A673 (cell line): ENCODE data around the gene SERINC3. TPM values are rescaled to one million over a fixed set of nuclear protein-coding genes. Genes with fewer than 3 reads are reported as not detected.

Experiments used
- BruUV-seq: library from RNA; stranded (reverse); fragments of 400-500 nt; replicated peaks from 2 replicates; lab custom pipeline; 2021; lab: Mats Ljungman, UMichigan
- CTCF ChIA-PET: fragments of 300-600 bp; sonication (Branson Sonifier 250); formaldehyde crosslinking; loops from one replicate; lab custom pipeline; 2022; ENCODE audit warnings: antibody characterized with exemption; lab: Charles Lee
- POLR2A ChIA-PET: fragments of 300-600 bp; sonication (Branson Sonifier 250); formaldehyde crosslinking; loops from one replicate; lab custom pipeline; 2022; ENCODE audit warnings: antibody characterized with exemption; ENCODE audit not compliant: low non-redundant PET; lab: Charles Lee
- DNase-seq: peaks from one replicate; pipeline ENCODE4 v3.0.0-alpha.2; 2015; ENCODE audit warnings: low spot score
- H3K27ac ChIP-seq: fragments of 200-600 bp; sonication (generic); 2 replicates; pipeline ENCODE4 v1.5.1; 2016; ENCODE audit warnings: mixed run types, low read depth, mild to moderate bottlenecking, mixed read lengths, antibody characterized with exemption, low read length; ENCODE audit not compliant: poor library complexity, severe bottlenecking
- H3K27me3 ChIP-seq: fragments of 200-600 bp; sonication (generic); replicated peaks from 2 replicates; pipeline ENCODE4 v1.6.1; 2017; ENCODE audit warnings: mixed run types, low read depth, mild to moderate bottlenecking, mixed read lengths, antibody characterized with exemption, low read length; ENCODE audit not compliant: insufficient read depth, poor library complexity
- H3K36me3 ChIP-seq: fragments of 200-600 bp; sonication (generic); 2 replicates; pipeline ENCODE4 v1.6.1; 2016; ENCODE audit warnings: mixed run types, mild to moderate bottlenecking, mixed read lengths, antibody characterized with exemption, low read length; ENCODE audit not compliant: insufficient read depth, poor library complexity, severe bottlenecking
- H3K4me1 ChIP-seq: fragments of 200-600 bp; sonication (generic); 2 replicates; pipeline ENCODE4 v1.6.1; 2017; ENCODE audit warnings: mixed run types, mild to moderate bottlenecking, mixed read lengths, antibody characterized with exemption, low read length; ENCODE audit not compliant: insufficient read depth, poor library complexity, severe bottlenecking
- H3K4me3 ChIP-seq: fragments of 200-600 bp; sonication (generic); 2 replicates; pipeline ENCODE4 v1.5.1; 2016; ENCODE audit warnings: low read depth, mixed run types, mild to moderate bottlenecking, mixed read lengths, low read length; ENCODE audit not compliant: poor library complexity, severe bottlenecking
- H3K9me3 ChIP-seq: fragments of 200-600 bp; sonication (generic); 2 replicates; pipeline ENCODE4 v1.6.1; 2016; ENCODE audit warnings: mixed run types, low read depth, mild to moderate bottlenecking, mixed read lengths, antibody characterized with exemption, low read length; ENCODE audit not compliant: poor library complexity, severe bottlenecking
- EZH2 ChIP-seq: fragments of 200-600 bp; sonication (generic); IDR thresholded peaks from 2 replicates; pipeline ENCODE4 v1.6.1; 2017; ENCODE audit warnings: borderline replicate concordance, low read depth, mild to moderate bottlenecking, mixed read lengths, antibody characterized with exemption, low read length; ENCODE audit not compliant: poor library complexity, severe bottlenecking
- intact Hi-C: fragments of 100-400 bp; cut with micrococcal nuclease; formaldehyde crosslinking; loops from one replicate; pipeline ENCODE4 v1.10.0; 2022; ENCODE audit not compliant: unreplicated experiment
- total RNA-seq: library from RNA; stranded (reverse); gene quantifications from 2 replicates; pipeline ENCODE4 v1.2.3, GENCODE V29; 2021
- TF ChIP-seq, protein P1 (sequence below): fragments of 300-800, 200-600 bp; sonication (generic); conservative IDR thresholded peaks from 2 replicates; pipeline ENCODE4 v1.5.1; 2017; ENCODE audit warnings: low read depth, mild to moderate bottlenecking, antibody characterized with exemption, low read length, moderate library complexity, mixed read lengths

Gene SERINC3
- total RNA-seq, 1 experiment from 2014 or later = 50.5 TPM

- intact Hi-C loops = no loop called here
- H3K4me1 ChIP-seq = no peaks in the 10 kb centered on the region
- no TSS peak for BruUV-seq
- no peak overlapping the region for H3K27ac ChIP-seq
- CTCF ChIA-PET = no interaction called here
- TF ChIP-seq EZH2 = no peak
- TF ChIP-seq, protein P1, sequence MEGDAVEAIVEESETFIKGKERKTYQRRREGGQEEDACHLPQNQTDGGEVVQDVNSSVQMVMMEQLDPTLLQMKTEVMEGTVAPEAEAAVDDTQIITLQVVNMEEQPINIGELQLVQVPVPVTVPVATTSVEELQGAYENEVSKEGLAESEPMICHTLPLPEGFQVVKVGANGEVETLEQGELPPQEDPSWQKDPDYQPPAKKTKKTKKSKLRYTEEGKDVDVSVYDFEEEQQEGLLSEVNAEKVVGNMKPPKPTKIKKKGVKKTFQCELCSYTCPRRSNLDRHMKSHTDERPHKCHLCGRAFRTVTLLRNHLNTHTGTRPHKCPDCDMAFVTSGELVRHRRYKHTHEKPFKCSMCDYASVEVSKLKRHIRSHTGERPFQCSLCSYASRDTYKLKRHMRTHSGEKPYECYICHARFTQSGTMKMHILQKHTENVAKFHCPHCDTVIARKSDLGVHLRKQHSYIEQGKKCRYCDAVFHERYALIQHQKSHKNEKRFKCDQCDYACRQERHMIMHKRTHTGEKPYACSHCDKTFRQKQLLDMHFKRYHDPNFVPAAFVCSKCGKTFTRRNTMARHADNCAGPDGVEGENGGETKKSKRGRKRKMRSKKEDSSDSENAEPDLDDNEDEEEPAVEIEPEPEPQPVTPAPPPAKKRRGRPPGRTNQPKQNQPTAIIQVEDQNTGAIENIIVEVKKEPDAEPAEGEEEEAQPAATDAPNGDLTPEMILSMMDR = no peak
- no peak for DNase-seq
- no peak overlapping the region for H3K4me3 ChIP-seq
- no peaks in the 10 kb centered on the region for H3K27me3 ChIP-seq
- H3K36me3 ChIP-seq = peaks cover 41% of the 10 kb centered on the region
- no peaks in the 10 kb centered on the region for H3K9me3 ChIP-seq
- POLR2A ChIA-PET = no interaction called here
Measured at GRCh38 chr20:44495802-44496481, 25.9 kb downstream of the SERINC3 start.

DNA sequence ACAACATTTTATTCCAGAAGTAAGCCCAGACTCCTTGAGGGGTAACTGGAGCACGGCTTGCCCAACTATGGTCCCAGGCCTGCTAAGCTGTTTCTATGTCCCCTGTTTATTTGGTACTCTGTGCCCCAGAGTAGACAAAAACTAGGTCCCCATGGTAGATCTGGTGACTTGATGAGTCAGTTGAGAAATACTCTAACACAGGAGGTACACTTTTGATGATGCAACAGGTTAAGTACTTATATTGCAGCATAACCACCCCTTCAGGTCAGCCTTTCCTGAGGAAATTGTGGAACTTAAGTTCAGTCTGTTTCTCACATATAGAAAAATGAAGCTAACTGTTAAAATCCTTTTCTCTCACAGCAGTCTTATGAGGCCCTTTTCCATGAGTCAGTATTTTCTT, 26.6 kb downstream of the SERINC3 start:
- ChIA-PET POLR2A (no interaction called here), CTCF (no interaction called here)
- TF ChIP-seq, protein P1 = no peak
- no peak for TF ChIP-seq EZH2
- DNase-seq = no peak
- no peaks in the 10 kb centered on the region for H3K4me1 ChIP-seq
- no peaks in the 10 kb centered on the region for H3K27me3 ChIP-seq
- intact Hi-C loops = no loop called here
- H3K4me3 ChIP-seq = no peak overlapping the region
- no peak overlapping the region for H3K27ac ChIP-seq
- no TSS peak for BruUV-seq
- H3K9me3 ChIP-seq = no peaks in the 10 kb centered on the region
- H3K36me3 ChIP-seq = peaks cover 39% of the 10 kb centered on the region

DNA sequence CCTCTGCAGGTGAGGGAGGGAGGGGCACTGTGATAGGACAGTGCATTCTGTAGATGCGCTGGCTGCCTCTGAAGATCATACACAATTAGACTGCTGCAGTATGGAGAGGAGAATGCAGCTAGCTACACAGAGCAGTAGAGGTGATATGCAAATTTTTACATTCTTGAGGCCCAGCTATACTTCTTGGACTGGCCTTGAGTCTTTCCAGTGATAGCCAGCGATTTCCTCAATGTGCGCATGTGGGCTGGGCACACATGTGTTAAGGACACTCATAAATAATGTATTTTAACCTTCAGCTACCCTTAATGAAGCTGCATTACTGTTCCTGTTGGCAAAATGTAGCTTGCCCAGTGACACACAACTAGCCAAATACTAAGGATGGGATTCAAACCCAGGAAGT, 27.2 kb downstream of the SERINC3 start:
- POLR2A ChIA-PET = no interaction called here

More for the DNA sequence above, 27.2 kb downstream of the SERINC3 start:
- Histone ChIP-seq H3K9me3 (no peaks in the 10 kb centered on the region), H3K27me3 (no peaks in the 10 kb centered on the region), H3K4me3 (no peak overlapping the region), H3K27ac (no peak overlapping the region), H3K4me1 (no peaks in the 10 kb centered on the region), H3K36me3 (peaks cover 39% of the 10 kb centered on the region)
- no peak for DNase-seq
- TF ChIP-seq, protein P1 = no peak
- TF ChIP-seq EZH2 = no peak
- CTCF ChIA-PET = no interaction called here
- BruUV-seq = no TSS peak
- intact Hi-C loops = no loop called here
